Omental fat pad (tissue), 4 donors: ENCODE measurements around the gene MRPS14. TPM values are rescaled to one million over a fixed set of nuclear protein-coding genes. Genes with fewer than 3 reads are reported as not detected.

Source experiments
- ATAC-seq: fragments of 150-250 bp; one replicate; pipeline ENCODE4 v1.9.1; 2016; ENCODE audit warnings: mild to moderate bottlenecking, moderate library complexity; ENCODE audit not compliant: low FRiP score
- DNase-seq: peaks from one replicate; pipeline ENCODE4 v3.0.0-alpha.2; 2019; ENCODE audit warnings: low spot score
- total RNA-seq, 4 donors: library from RNA; depleted of rRNA; stranded (reverse); fragments of >200 nt; gene quantifications; one replicate each; pipeline ENCODE4 v1.1.0, GENCODE V29; 2016
- TF ChIP-seq, protein P1 (sequence below), 3 donors: fragments of 450-650 bp; IDR thresholded peaks; one replicate each; pipeline ENCODE4 v1.5.1; 2016 to 2017; ENCODE audit warnings: antibody characterized with exemption in 3 of 3, mild to moderate bottlenecking in 3 of 3, moderate library complexity in 2 of 3

The MRPS14 gene
- total RNA-seq, 4 donors from 2014 or later, result 14.9 to 37.0 (median 23.5) TPM

DNA sequence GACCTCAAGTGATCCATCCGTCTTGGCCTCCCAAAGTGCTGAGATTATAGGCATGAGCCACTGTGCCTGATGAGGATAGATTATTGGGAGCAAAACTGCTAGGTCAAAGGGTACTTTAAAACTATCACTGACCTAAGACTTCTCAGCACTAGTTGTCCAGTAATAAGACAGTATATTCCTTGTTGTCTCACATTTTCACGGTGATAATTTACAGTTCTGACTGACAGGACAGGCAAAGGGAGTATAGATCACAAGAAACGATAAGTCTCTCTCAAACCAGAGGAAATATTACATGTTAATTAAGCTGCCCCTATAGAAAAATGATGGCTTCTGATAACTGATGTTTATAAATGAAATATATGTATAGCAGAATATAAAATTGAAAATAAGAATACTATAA, 3.7 kb downstream of the MRPS14 start:
- no peak for DNase-seq
- no peak for ATAC-seq
- TF ChIP-seq, protein P1, sequence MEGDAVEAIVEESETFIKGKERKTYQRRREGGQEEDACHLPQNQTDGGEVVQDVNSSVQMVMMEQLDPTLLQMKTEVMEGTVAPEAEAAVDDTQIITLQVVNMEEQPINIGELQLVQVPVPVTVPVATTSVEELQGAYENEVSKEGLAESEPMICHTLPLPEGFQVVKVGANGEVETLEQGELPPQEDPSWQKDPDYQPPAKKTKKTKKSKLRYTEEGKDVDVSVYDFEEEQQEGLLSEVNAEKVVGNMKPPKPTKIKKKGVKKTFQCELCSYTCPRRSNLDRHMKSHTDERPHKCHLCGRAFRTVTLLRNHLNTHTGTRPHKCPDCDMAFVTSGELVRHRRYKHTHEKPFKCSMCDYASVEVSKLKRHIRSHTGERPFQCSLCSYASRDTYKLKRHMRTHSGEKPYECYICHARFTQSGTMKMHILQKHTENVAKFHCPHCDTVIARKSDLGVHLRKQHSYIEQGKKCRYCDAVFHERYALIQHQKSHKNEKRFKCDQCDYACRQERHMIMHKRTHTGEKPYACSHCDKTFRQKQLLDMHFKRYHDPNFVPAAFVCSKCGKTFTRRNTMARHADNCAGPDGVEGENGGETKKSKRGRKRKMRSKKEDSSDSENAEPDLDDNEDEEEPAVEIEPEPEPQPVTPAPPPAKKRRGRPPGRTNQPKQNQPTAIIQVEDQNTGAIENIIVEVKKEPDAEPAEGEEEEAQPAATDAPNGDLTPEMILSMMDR (IDR thresholded peaks at IDR 0.05), result no peak

DNA sequence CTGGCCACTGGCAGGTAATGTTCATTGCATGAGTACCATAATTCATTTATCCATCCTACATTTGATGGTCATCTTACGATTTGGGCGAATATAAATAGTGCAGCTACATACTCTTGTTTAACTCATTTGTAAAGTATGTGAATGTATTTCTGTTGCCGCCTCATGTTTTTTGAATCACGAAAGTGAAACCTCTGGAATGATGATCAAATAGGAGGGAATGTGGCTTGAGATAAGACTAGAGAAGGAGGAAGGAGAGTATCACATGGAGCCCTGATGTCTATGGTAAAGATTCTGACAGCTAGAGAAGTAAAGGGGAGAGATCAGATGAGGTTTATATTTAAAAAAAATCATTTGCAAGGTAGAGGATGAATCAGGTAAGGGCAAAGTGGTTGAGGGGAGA, 8.0 kb downstream of the MRPS14 start:
- peak; percentile 62 for ATAC-seq
- TF ChIP-seq, protein P1 (IDR thresholded peaks at IDR 0.05), result no peak
- no peak for DNase-seq

DNA sequence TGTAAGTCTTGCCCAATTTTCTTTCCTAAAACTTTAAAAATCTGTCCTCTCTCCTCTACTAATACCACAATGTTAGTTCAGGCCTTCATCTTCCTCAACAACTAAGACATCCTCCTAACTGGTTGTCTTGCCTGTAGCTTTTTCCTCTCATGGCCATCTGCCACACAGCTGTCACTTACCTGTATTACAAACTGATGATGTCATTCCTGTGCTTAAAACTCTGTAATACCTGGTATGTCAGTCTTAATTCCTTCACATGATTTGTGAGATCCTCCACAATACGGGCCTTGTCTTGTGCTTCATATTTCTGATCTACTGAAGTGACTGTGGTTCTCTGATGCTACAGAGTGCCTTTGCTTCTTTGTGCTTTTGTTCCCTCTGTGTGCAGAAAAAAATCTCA, 9.8 kb downstream of the MRPS14 start:
- ATAC-seq (no peak), DNase-seq (no peak)
- TF ChIP-seq, protein P1 (IDR thresholded peaks at IDR 0.05), result no peak

- DNase-seq (no peak), ATAC-seq (no peak)
- TF ChIP-seq, protein P1 (IDR thresholded peaks at IDR 0.05), result no peak
Measured at GRCh38 chr1:175009532-175009931, 13.7 kb downstream of the MRPS14 start.

- TF ChIP-seq, protein P1 (IDR thresholded peaks at IDR 0.05), result no peak
- ATAC-seq, result no peak
- no peak for DNase-seq
Measured at GRCh38 chr1:175005085-175005783, 18.0 kb downstream of the MRPS14 start.

- ATAC-seq, result no peak
- TF ChIP-seq, protein P1 (IDR thresholded peaks at IDR 0.05), result no peak
- DNase-seq, result no peak
Measured at GRCh38 chr1:175003521-175003920, 19.7 kb downstream of the MRPS14 start.

DNA sequence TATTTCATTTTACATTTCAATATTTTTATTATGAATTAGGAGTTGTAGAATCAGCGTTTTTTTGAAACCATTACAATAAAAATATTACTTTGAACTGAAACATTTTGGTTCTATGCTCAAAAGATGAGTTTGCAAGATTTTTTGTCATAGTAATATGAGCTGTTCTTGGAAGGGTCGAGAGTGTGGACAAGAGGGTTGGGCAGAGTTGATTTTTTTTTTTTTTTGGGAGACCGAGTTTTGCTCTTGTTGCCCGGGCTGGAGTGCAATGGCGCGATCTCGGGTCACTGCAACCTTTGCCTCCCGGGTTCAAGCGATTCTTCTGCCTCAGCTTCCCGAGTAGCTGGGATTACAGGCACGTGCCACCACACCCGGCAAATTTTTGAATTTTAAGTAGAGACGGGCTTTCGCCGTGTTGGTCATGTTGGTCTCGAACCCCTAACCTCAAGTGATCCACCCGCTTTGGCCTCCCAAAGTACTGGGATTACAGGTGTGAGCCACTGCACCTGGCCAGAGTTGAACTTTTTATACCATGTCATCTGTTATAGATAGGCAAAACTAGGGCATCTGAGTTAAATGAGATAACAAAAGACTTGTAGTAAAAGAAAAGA, 20.2 kb downstream of the MRPS14 start:
- ATAC-seq, result no peak

More for the DNA sequence above, 20.2 kb downstream of the MRPS14 start:
- no peak for DNase-seq
- TF ChIP-seq, protein P1 (IDR thresholded peaks at IDR 0.05), result no peak
